ENCODE measurements around the gene ANKRA2. TPM values are rescaled to one million over a fixed set of nuclear protein-coding genes. Genes with fewer than 3 reads are reported as not detected.

ANKRA2 gene
- total and polyA plus RNA-seq, 9 of the 15 experiments (the other 6 are each of a cell fraction or from before 2014, with no cell fraction given), result 7.9 to 28.7 (median 12.8) TPM

DNA sequence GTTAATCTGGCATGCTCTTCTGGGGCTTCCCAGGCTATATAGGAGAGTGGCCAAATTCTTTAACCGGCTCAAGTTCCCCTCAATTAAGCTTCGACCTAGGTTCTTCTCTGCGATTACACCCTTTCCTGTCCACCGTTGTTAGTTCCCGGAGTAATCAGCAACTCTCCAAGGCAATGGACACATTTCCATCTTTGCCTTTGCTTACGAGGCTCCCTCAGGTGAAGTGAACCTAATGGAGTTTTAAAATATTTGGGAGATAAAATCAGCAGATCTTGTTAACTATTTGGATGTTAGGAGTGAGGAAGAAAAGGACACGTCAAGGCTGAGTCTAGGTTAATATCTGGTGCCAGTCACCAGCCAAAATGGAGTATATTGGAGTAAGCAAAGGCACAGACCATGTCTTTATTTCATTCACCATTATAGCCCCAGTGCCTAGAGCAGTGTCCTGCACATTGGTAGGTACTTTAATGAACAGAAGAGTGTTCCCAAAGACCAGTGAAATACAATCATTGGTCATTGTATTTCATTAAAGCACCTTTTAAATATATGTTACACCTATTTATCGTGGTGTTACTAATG, 619 bp upstream of the ANKRA2 start:
- Histone ChIP-seq H2AFZ (ENCODE audit: low read depth, low read length) (peak overlapping the region; percentile 98), H3K36me3 (ENCODE audit: control insufficient read depth, insufficient read depth, low read length) (peaks cover 47% of the 10 kb centered on the region), H3K27ac (ENCODE audit: extremely low read depth, low read depth, low read length) (peak overlapping the region; percentile 78), H3K27me3 (ENCODE audit: control insufficient read depth in 2 of 2, insufficient read depth in 2 of 2, low read length in 2 of 2) (no peaks in the 10 kb centered on the region), H3K79me2 (ENCODE audit: control insufficient read depth, insufficient read depth, low read length) (peaks cover 71% of the 10 kb centered on the region), H3K9me3 (replicated peaks; ENCODE audit: control insufficient read depth, insufficient read depth, low read depth, low read length) (no peaks in the 10 kb centered on the region), H3K9me1 (ENCODE audit: control insufficient read depth, insufficient read depth, low read length) (no peaks in the 10 kb centered on the region), H3K9ac (ENCODE audit: insufficient read depth in 1 of 2, low read depth in 2 of 2, low read length in 2 of 2) (peak overlapping the region; percentile 90 to 96), H3K4me1 (replicated peaks in 1 of 2; ENCODE audit: control insufficient read depth in 2 of 2, insufficient read depth in 2 of 2, low read length in 2 of 2) (peaks cover 0 to 3% of the 10 kb centered on the region in 2 experiments; a peak in 2 of 5 replicates), H4K20me1 (replicated peaks; ENCODE audit: control insufficient read depth, insufficient read depth, low read length) (no peaks in the 10 kb centered on the region), H3K4me2 (ENCODE audit: insufficient read depth, low read length) (peak overlapping the region; percentile 95), H3K4me3 (peak overlapping the region; percentile 90)
- POLR2A ChIA-PET, result no interaction called here
- ATAC-seq (peak; percentile 51), DNase-seq (ENCODE audit: extremely low read depth in 1 of 4, low spot score in 3 of 4) (no peak), FAIRE-seq (peak; percentile 6)
- TSS peak; percentile 76 for BruUV-seq (replicated peaks)
- TF ChIP-seq KAT7 (CRISPR knock-in tag; IDR thresholded peaks at IDR 0.05; ENCODE audit: borderline replicate concordance) (no peak), IRF2 (CRISPR knock-in tag; IDR thresholded peaks at IDR 0.05) (no peak), MTA2 (IDR thresholded peaks at IDR 0.05; ENCODE audit: low read depth) (no peak), HDAC2 (IDR thresholded peaks at IDR 0.05) (peak; percentile 2; the same call in 1 of the 2 replicates), ZNF408 (CRISPR knock-in tag; IDR thresholded peaks at IDR 0.05; ENCODE audit: low read depth) (no peak)
- intact Hi-C loops (cut with micrococcal nuclease), result loop anchor here (1.0 kb wide), 1 partner anchor 47 kb away; no protein-coding TSS in a partner anchor
- CTCF ChIA-PET (ENCODE audit: low intra/inter-chr PET ratio), result no interaction called here
- in situ Hi-C loops (cut with MboI), result no loop called here
- WGBS (ENCODE audit: insufficient coverage, low coverage, missing lambda C conversion rate), result 1% methylated on average over 8 of the region's 8 CpGs

DNA sequence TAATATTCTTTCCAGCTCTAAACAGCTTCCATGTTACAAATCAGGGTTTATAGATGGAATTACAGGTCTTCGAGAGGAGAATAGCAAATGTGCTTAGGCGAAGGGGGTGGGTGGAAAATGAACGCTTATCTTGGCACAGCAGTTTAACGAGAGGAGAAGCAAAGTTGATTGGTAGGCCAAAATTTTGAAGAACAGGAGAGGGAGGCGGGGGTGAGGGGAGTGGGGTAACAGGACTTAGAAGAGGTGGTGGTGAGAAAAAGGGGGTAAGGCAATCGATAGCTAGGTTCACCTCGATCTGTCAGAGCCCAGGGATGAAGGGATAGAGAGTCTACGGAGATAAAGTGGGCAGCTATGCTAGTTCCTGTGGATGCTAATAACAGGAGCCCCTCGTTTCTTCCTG, 764 bp downstream of the ANKRA2 start:
- H3K9me3 ChIP-seq (replicated peaks; ENCODE audit: control insufficient read depth, insufficient read depth, low read depth, low read length), result no peaks in the 10 kb centered on the region
- 0% methylated on average over 9 of the region's 9 CpGs for WGBS (ENCODE audit: insufficient coverage, low coverage, missing lambda C conversion rate)
- ATAC-seq (peak; percentile 65), FAIRE-seq (peak; percentile 60), DNase-seq (ENCODE audit: extremely low read depth in 1 of 4, low spot score in 3 of 4) (peak in 3 of 4 experiments; percentile 21 to 60 (median 48))
- H3K4me2 ChIP-seq (ENCODE audit: insufficient read depth, low read length), result peak overlapping the region; percentile 95
- H3K27me3 ChIP-seq (ENCODE audit: control insufficient read depth in 2 of 2, insufficient read depth in 2 of 2, low read length in 2 of 2), result no peaks in the 10 kb centered on the region
- H3K27ac ChIP-seq (ENCODE audit: extremely low read depth, low read depth, low read length), result peak overlapping the region; percentile 78
- H3K4me3 ChIP-seq, result peak overlapping the region; percentile 90
- ChIA-PET POLR2A (interaction anchor here (0.7 to 1.3 kb wide), 2 partner anchors 23 to 1437 kb away, joined by 3 to 4 read pairs; no protein-coding TSS in a partner anchor), CTCF (ENCODE audit: low intra/inter-chr PET ratio) (interaction anchor here (1.1 kb wide), 1 partner anchor 45 kb away, joined by 3 read pairs; no protein-coding TSS in a partner anchor)
- peaks cover 0 to 3% of the 10 kb centered on the region in 2 experiments; a peak in 2 of 5 replicates for H3K4me1 ChIP-seq (replicated peaks in 1 of 2; ENCODE audit: control insufficient read depth in 2 of 2, insufficient read depth in 2 of 2, low read length in 2 of 2)
- H4K20me1 ChIP-seq (replicated peaks; ENCODE audit: control insufficient read depth, insufficient read depth, low read length), result no peaks in the 10 kb centered on the region
- peak overlapping the region; percentile 90 to 96 for H3K9ac ChIP-seq (ENCODE audit: insufficient read depth in 1 of 2, low read depth in 2 of 2, low read length in 2 of 2)
- H2AFZ ChIP-seq (ENCODE audit: low read depth, low read length), result peak overlapping the region; percentile 98
- intact Hi-C loops (cut with micrococcal nuclease) (no loop called here), in situ Hi-C loops (cut with MboI) (no loop called here)
- H3K36me3 ChIP-seq (ENCODE audit: control insufficient read depth, insufficient read depth, low read length), result peaks cover 43% of the 10 kb centered on the region
- peaks cover 67% of the 10 kb centered on the region for H3K79me2 ChIP-seq (ENCODE audit: control insufficient read depth, insufficient read depth, low read length)
- BruUV-seq (replicated peaks), result no TSS peak
- no peaks in the 10 kb centered on the region for H3K9me1 ChIP-seq (ENCODE audit: control insufficient read depth, insufficient read depth, low read length)
- TF ChIP-seq ELF4 (CRISPR knock-in tag; IDR thresholded peaks at IDR 0.05) (0 out of 2 replicates have a peak, but pooled peaks have one; percentile 26), BHLHE40 (IDR thresholded peaks at IDR 0.05; ENCODE audit: low read length) (no peak)
